GM18858 (cell line): ENCODE results near the gene SSBP4.
"Not testable (repeated sequence)": the region's sequence is repeated elsewhere in the genome, so short reads cannot be mapped to it uniquely, and the experiment has no call there.

ENCODE experiments used
- ATAC-seq: cut with Tn5 transposase; IDR thresholded peaks from one replicate; pipeline ENCODE4 v1.9.1; 2021; ENCODE audit not compliant: unreplicated experiment

Gene SSBP4

GRCh38 chr19:18419195-18419698 is at the start of gene SSBP4:
Gene SSBP4 (plus strand): TSS chr19:18419398. CDS start chr19:18419649, 251 bp downstream.
- no peak for ATAC-seq

DNA sequence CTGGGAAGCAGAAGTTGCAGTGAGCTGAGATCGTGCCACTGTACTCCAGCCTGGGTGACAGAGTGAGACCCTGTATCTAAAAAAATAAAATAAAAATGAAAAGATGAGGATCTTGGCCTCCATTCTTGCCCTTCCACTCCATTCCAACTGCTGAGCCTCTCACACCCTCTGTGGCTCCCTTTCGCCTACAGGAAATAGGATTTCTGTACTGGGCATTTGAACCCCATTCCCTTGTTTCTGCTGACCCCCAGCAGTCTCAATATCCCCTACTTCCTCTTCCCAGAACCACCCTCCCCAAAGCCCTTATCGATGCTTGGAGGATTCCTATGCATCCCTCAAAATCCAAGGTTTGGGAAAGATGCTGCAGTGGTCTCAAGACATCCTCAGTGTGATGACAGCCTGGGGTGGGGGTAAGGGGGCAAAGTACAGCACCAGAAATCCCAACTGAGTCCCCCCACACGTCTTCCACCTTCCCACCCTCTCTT is 45.7 kb upstream of the SSBP4 start:
- no peak for ATAC-seq

GRCh38 chr19:18373892-18374629 is 45.1 kb upstream of the SSBP4 start:
- ATAC-seq = no peak

GRCh38 chr19:18377026-18377425 is 42.2 kb upstream of the SSBP4 start:
- no peak for ATAC-seq

GRCh38 chr19:18379803-18380747 is 39.1 kb upstream of the SSBP4 start:
- no peak for ATAC-seq

DNA sequence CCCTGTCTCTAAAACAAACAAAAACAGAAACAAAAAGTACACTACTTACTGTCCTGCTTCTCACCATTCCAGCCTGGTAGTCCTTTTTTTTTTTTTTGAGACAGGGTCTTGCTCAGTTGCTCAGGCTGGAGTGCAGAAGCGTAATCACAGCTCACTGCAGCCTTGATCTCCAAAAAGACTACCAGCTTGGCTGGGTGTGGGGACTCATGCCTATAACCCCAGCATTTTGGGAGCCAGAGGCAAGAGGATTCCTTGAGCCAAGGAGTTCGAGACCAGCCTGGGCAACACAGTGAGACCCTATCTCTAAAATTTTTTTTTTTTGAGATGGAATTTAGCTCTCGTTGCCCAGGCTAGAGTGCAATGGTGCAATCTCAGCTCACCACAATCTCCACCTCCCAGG is 38.4 kb upstream of the SSBP4 start:
- no peak for ATAC-seq

- not testable (repeated sequence) for ATAC-seq
Observed at GRCh38 chr19:18383622-18384021, 35.6 kb upstream of the SSBP4 start.

GRCh38 chr19:18384775-18385174 is 34.4 kb upstream of the SSBP4 start:
- ATAC-seq = no peak

- ATAC-seq = no peak
Observed at GRCh38 chr19:18385359-18385674, 33.9 kb upstream of the SSBP4 start.

- ATAC-seq = no peak
Observed at GRCh38 chr19:18385675-18386542, 33.3 kb upstream of the SSBP4 start, which contains the start of gene GDF15. Gene GDF15 (plus strand): TSS chr19:18386158. CDS start chr19:18386190, 32 bp downstream.

DNA sequence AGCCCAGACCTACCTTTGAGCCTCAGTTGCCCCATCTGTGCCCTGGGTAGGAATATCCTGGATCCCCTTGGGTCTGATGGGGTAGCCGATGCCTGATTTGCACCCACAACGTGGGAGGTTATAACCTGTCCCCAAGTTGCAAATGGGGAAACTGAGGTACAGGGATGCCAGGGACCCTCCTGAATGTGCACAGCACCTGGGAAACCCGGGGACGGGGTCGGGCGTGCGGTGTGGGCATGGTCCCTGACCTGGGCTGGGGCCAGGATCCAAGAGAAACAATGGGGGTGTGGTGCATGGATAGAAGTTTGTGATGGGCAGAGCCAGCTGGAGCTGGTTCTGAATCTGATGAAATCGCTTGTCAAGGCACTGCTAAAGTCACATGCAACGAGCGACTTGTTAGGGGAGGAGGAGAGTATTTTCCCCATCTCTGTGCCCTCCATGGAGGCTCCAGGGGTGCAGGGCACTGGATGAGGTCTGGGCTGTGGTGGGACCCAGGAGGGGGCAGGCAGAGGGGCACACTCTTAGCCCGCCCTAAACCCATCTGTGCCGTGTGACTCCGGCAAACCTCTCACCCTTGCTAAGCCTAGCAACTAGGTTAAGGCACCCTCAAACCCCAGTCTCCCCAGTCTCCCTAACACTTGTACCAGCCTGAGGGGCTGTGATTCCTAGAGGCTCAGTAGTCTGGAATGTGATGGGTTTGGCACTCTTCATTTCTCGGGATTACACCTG is 32.5 kb upstream of the SSBP4 start:
- ATAC-seq = no peak

DNA sequence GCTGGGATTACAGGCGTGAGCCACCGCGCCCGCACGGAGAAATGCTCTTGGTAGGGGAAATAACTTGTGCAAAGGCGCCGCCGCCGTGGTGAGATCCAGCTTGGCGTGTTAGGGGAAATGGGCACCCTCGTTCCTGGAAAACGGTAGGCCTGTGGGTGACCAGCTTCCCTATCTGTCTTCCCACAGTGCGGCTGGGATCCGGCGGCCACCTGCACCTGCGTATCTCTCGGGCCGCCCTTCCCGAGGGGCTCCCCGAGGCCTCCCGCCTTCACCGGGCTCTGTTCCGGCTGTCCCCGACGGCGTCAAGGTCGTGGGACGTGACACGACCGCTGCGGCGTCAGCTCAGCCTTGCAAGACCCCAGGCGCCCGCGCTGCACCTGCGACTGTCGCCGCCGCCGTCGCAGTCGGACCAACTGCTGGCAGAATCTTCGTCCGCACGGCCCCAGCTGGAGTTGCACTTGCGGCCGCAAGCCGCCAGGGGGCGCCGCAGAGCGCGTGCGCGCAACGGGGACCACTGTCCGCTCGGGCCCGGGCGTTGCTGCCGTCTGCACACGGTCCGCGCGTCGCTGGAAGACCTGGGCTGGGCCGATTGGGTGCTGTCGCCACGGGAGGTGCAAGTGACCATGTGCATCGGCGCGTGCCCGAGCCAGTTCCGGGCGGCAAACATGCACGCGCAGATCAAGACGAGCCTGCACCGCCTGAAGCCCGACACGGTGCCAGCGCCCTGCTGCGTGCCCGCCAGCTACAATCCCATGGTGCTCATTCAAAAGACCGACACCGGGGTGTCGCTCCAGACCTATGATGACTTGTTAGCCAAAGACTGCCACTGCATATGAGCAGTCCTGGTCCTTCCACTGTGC is 30.9 kb upstream of the SSBP4 start:
- peak; percentile 51 for ATAC-seq

DNA sequence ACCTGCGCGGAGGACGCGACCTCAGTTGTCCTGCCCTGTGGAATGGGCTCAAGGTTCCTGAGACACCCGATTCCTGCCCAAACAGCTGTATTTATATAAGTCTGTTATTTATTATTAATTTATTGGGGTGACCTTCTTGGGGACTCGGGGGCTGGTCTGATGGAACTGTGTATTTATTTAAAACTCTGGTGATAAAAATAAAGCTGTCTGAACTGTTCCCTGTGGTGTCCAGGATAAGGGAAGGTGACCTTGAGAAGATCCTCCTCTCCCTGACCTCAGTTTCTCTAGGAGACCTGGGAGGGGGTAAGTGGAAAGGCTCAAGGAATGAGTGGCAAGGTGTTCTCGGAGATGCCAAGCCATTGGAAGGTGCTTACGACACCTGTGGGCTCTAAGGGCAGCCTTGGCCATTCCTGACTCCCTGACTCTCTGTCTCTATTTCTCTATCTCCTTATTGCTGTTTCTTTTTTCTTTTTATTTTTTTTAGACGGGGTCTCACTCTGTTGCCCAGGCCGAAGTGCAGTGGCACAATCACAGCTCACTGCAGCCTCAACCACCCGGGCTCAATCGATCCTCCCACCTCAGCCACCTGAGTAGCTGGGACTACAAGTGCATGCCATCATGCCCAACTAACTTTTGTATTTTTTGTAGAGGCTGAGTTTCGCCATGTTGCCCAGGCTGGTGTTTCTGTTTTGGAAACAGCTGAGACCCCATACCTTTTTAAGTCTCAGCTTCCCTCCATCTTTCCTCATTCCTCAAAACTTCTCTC is 30.1 kb upstream of the SSBP4 start:
- no peak for ATAC-seq

DNA sequence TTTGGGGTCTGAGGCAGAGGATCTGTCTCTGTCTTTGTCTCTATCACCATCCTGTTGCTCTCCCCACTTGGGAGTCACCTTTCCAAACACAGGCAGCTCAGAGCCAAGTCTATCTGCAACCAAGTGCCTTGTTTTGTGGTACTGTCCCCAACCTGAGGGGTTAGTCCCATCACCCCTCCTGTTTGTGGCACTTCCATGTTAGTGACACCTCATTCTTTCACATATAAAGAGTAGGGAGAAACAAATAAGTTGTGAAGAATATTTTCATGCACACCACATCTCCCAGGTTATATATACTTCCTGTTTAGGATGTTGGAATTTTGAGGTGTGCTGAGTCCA is 29.5 kb upstream of the SSBP4 start:
- no peak for ATAC-seq

DNA sequence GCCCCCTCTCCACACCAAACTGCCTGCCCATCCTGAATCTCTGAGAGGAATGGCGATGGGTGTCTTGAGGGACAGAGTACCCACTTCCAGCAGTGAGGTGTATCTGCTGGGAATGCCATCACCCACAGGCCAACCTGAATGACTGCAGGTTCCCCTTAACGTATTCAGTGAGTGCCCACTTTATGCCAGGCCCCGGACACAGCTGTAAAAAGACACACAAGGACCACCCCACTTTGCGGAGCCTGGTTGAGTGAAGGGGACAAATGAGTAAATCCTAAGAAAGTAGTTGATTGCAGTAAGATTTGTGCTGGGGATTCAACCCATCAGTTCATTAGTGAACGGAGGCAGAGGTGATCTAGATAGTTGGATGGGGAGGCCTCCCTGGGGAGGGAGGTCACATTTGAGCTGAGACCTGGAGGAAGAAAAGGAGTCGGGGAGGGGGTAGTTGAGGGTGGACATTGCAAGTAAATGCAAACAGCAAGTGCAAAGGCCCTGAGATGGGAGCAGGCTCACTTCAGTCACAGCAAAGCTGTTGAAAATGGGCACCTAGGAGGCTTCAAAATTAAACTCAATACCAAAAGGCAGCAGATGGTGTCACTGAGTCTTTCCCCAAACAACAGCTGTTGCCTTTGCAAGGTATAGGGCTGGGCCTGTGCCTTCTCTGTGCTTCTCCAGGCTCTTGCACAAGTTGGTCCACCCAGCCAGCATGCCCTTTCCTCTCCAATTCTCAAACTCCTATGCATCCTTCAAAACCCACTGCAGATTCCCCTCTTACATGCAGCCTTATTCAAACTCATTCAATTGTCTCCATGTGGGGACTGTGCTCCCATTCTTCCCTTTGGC is 28.9 kb upstream of the SSBP4 start:
- ATAC-seq = no peak

GRCh38 chr19:18391509-18392075 is 27.6 kb upstream of the SSBP4 start:
- ATAC-seq = no peak

- no peak for ATAC-seq
Observed at GRCh38 chr19:18392417-18392816, 26.8 kb upstream of the SSBP4 start.
